ENCODE measurements around the gene ADGRE2.
"Not testable (repeated sequence)": the region's sequence is repeated elsewhere in the genome, so short reads cannot be mapped to it uniquely, and the experiment has no call there.

The ADGRE2 gene

DNA sequence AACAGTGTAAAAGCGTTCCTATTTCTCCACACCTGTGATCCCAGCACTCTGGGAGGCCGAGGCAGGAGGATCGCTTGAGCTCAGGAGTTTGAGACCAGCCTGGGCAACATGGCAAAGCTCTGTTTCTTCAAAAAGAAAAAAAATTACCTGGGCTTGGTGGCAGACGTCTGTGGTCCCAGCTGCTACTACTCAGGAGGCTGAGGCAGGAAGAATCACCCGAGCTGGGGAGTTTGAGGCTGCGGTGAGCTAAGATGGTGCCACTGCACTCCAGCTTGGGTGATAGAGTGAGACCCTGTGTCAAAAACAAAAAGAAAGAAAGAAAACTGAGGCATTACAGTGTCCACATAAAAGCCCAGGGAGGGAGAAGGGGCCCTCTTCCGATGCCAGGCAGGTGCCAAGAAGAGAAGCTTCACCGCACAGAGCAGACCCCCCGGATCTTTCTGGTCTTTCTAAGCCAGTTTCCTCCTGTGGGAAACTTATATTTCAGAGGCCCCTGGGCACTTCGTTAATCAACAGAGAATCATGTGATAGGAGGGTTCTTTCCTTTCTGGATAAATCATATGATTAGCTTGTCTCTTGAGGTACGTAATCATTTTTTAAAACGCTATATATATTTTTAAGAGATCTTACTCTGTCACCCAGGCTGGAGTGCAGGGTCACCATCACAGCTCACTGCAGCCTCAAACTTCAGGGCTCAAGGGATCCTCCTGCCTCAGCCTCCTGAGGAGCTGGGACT, at the start of gene ADGRE2:
Gene ADGRE2 (minus strand): TSS at position 451 of the 736 bp plus-strand sequence. CDS start 1,804 bp downstream, outside the sequence.
- H3K4me3 ChIP-seq (ENCODE audit: low read length); DNase-seq (ENCODE audit: low read depth): not testable (repeated sequence)

DNA sequence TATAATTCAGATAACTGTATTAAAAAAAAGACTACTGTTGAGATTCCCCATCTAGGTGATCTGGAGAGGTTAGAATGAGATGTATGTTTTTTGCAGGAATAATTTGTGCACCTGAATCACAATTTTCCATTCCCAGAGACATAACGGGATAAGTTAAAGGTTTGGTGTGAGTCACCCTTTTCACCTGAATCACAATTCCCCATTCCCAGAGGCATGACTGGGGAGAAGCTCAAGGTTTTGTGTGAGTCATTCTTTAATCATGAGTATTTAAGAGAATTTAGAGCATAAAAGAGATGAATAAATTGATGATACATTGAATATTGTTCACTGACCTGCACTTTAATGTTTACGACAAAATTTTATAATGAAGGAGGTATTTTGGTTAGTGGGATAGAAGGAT, 47.6 kb upstream of the ADGRE2 start:
- DNase-seq (ENCODE audit: low read depth): no peak
- TF ChIP-seq CTCF (conservative IDR thresholded peaks at IDR 0.05; ENCODE audit: low read length): no peak
- no peak overlapping the region for H3K4me3 ChIP-seq (ENCODE audit: low read length)

GRCh38 chr19:14821937-14822336, 43.6 kb upstream of the ADGRE2 start:
- H3K4me3 ChIP-seq (ENCODE audit: low read length): no peak overlapping the region
- DNase-seq (ENCODE audit: low read depth): no peak
- TF ChIP-seq CTCF (conservative IDR thresholded peaks at IDR 0.05; ENCODE audit: low read length): no peak

GRCh38 chr19:14818588-14818987, 40.2 kb upstream of the ADGRE2 start:
- no peak overlapping the region for H3K4me3 ChIP-seq (ENCODE audit: low read length)
- no peak for TF ChIP-seq CTCF (conservative IDR thresholded peaks at IDR 0.05; ENCODE audit: low read length)
- no peak for DNase-seq (ENCODE audit: low read depth)

- H3K4me3 ChIP-seq (ENCODE audit: low read length): no peak overlapping the region
- no peak for TF ChIP-seq CTCF (conservative IDR thresholded peaks at IDR 0.05; ENCODE audit: low read length)
- DNase-seq (ENCODE audit: low read depth): no peak
Observed at GRCh38 chr19:14817052-14817451, 38.7 kb upstream of the ADGRE2 start.

DNA sequence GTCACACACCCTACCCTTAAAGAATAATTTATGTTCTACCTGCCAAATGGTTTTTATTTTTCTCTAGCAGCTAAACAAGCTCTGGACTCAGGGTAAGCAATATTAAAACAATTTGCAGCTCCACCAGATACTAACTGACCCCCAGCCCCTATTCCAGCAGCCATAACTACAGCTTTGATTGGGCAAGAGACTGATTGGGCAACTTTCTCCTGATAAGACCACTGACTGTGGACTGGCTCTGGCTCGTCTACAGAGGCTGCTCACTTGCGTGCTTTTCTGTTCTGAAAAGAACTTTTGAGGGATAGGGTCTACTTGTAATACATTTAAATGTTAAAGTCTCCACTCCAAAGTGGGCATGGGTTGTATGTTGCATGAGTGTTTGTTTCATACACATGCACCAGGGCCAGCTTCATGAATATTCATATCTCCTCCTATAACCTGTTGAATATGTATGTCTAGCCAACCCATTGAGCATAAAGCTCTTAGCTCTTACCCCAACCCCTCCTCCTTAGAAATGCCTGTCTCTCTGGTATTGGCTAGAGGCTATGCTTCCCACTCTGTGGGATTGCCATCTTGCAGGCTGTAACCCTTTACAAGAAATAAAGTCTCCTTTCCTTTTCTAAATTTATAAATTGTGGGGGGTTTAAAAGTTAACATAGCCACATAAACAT, 36.8 kb upstream of the ADGRE2 start:
- no peak for TF ChIP-seq CTCF (conservative IDR thresholded peaks at IDR 0.05; ENCODE audit: low read length)
- no peak for DNase-seq (ENCODE audit: low read depth)
- no peak overlapping the region for H3K4me3 ChIP-seq (ENCODE audit: low read length)

- no peak for DNase-seq (ENCODE audit: low read depth)
- TF ChIP-seq CTCF (conservative IDR thresholded peaks at IDR 0.05; ENCODE audit: low read length): no peak
- H3K4me3 ChIP-seq (ENCODE audit: low read length): no peak overlapping the region
Observed at GRCh38 chr19:14809272-14810057, 31.1 kb upstream of the ADGRE2 start.
